HepG2 (cell line): Measurements from ENCODE around the gene STUB1. TPM values are rescaled to one million over a fixed set of nuclear protein-coding genes. Genes with fewer than 3 reads are reported as not detected.

Source experiments
- ADNP ChIP-seq: sonication (generic); formaldehyde crosslinking; IDR thresholded peaks from 2 replicates; pipeline ENCODE4 v1.4.0; 2020; ENCODE audit warnings: missing genetic modification reagents
- AHR ChIP-seq: IDR thresholded peaks from 2 replicates; pipeline ENCODE4 v1.6.1; 2018; ENCODE audit warnings: missing genetic modification reagents, missing compliant biosample characterization
- ARID4A ChIP-seq: sonication (generic); formaldehyde crosslinking; IDR thresholded peaks from 2 replicates; pipeline ENCODE4 v1.5.0; 2020; ENCODE audit warnings: mild to moderate bottlenecking, missing genetic modification reagents, borderline replicate concordance
- ASH2L ChIP-seq: fragments of 300-600, 200-600 bp; sonication (generic); IDR thresholded peaks from 2 replicates; pipeline ENCODE4 v1.7.0; 2017; ENCODE audit warnings: low read depth, mild to moderate bottlenecking, moderate library complexity, mixed read lengths, low read length; ENCODE audit not compliant: insufficient read length
- CBX2 ChIP-seq, 2 experiments: fragments of 200-600 bp in 1 of 2; sonication (generic); formaldehyde crosslinking in 1 of 2; IDR thresholded peaks; 2 replicates each; pipeline versions ENCODE4 v1.7.0 to v1.8.1; 2018 to 2022; ENCODE audit warnings: low read depth in 2 of 2, low read length in 1 of 2, mild to moderate bottlenecking in 1 of 2, missing genetic modification reagents in 1 of 2
- CCDC6 ChIP-seq: sonication (generic); formaldehyde crosslinking; IDR thresholded peaks from 2 replicates; pipeline ENCODE4 v1.8.1; 2022; ENCODE audit warnings: mild to moderate bottlenecking, missing genetic modification reagents, moderate library complexity
- GATAD1 ChIP-seq: IDR thresholded peaks from 2 replicates; pipeline ENCODE4 v1.6.1; 2016; ENCODE audit warnings: missing genetic modification reagents, missing compliant biosample characterization
- MIXL1 ChIP-seq: IDR thresholded peaks from 2 replicates; pipeline ENCODE4 v1.6.1; 2016
- MLLT10 ChIP-seq: sonication (generic); formaldehyde crosslinking; IDR thresholded peaks from 2 replicates; pipeline ENCODE4 v1.4.0; 2020; ENCODE audit warnings: missing genetic modification reagents
- MZF1 ChIP-seq: sonication (generic); formaldehyde crosslinking; IDR thresholded peaks from 2 replicates; pipeline ENCODE4 v1.8.1; 2023; ENCODE audit warnings: mild to moderate bottlenecking, missing genetic modification reagents, borderline replicate concordance
- NFKBIZ ChIP-seq: IDR thresholded peaks from 2 replicates; pipeline ENCODE4 v1.6.1; 2018; ENCODE audit warnings: missing genetic modification reagents, missing compliant biosample characterization
- PHF20 ChIP-seq: sonication (generic); formaldehyde crosslinking; IDR thresholded peaks from 2 replicates; pipeline ENCODE4 v1.5.0; 2020; ENCODE audit warnings: mild to moderate bottlenecking, missing genetic modification reagents
- PPARG ChIP-seq: conservative IDR thresholded peaks from 2 replicates; pipeline ENCODE4 v1.6.1; 2016; ENCODE audit warnings: missing biosample characterization, missing genetic modification reagents
- RARA ChIP-seq: IDR thresholded peaks from 2 replicates; pipeline ENCODE4 v1.6.1; 2016; ENCODE audit warnings: missing genetic modification reagents, missing compliant biosample characterization
- RXRB ChIP-seq: IDR thresholded peaks from 2 replicates; pipeline ENCODE4 v1.6.1; 2016; ENCODE audit warnings: borderline replicate concordance, missing genetic modification reagents, missing compliant biosample characterization
- ZFP36L1 ChIP-seq: sonication (generic); formaldehyde crosslinking; IDR thresholded peaks from 2 replicates; pipeline ENCODE4 v1.8.0; 2022; ENCODE audit warnings: mild to moderate bottlenecking, missing genetic modification reagents, moderate library complexity
- ZFP41 ChIP-seq: sonication (generic); formaldehyde crosslinking; IDR thresholded peaks from 2 replicates; pipeline ENCODE4 v1.4.0; 2020; ENCODE audit warnings: mild to moderate bottlenecking, missing genetic modification reagents, borderline replicate concordance
- ZNF512 ChIP-seq: sonication (generic); formaldehyde crosslinking; IDR thresholded peaks from 2 replicates; pipeline ENCODE4 v1.4.0; 2020; ENCODE audit warnings: mild to moderate bottlenecking, missing genetic modification reagents
- ZNF644 ChIP-seq: IDR thresholded peaks from 2 replicates; pipeline ENCODE4 v1.6.1; 2016; ENCODE audit warnings: low read depth
- polyA plus RNA-seq, 8 experiments: library from polyadenylated mRNA; depleted of rRNA in 3 of 8; stranded (reverse) in 7 of 8; unstranded in 1 of 8; fragments of >200 nt; fragmentation: Illumina TruSeq in 4 of 8; extraction: Trizol in 4 of 8; gene quantifications; 2 replicates each; pipeline versions ENCODE4 v1.2.1 to v1.2.3, GENCODE V29; 2011 to 2016; ENCODE audit warnings: low read depth in 4 of 8, missing spikeins in 1 of 8, mixed read lengths in 1 of 8; ENCODE audit not compliant: insufficient read depth in 1 of 8
- total RNA-seq, 5 experiments: library from RNA; depleted of rRNA; stranded (reverse); fragments of >200 nt; fragmentation: Illumina TruSeq; extraction: Trizol; gene quantifications; 2 replicates each; pipeline ENCODE4 v1.2.3, GENCODE V29; 2016; ENCODE audit warnings: low read depth in 1 of 5
- TF ChIP-seq, protein P1 (sequence below): sonication (generic); formaldehyde crosslinking; IDR thresholded peaks from 2 replicates; pipeline ENCODE4 v1.5.1; 2020; ENCODE audit warnings: mild to moderate bottlenecking, missing genetic modification reagents, moderate library complexity

The STUB1 gene
- total and polyA plus RNA-seq, 2 of the 13 experiments (the other 11 are each of a cell fraction or from before 2014, with no cell fraction given) = 52.9 to 78.2 TPM

GRCh38 chr16:645852-646678 is 34.1 kb upstream of the STUB1 start (continued):
- TF ChIP-seq, protein P1, sequence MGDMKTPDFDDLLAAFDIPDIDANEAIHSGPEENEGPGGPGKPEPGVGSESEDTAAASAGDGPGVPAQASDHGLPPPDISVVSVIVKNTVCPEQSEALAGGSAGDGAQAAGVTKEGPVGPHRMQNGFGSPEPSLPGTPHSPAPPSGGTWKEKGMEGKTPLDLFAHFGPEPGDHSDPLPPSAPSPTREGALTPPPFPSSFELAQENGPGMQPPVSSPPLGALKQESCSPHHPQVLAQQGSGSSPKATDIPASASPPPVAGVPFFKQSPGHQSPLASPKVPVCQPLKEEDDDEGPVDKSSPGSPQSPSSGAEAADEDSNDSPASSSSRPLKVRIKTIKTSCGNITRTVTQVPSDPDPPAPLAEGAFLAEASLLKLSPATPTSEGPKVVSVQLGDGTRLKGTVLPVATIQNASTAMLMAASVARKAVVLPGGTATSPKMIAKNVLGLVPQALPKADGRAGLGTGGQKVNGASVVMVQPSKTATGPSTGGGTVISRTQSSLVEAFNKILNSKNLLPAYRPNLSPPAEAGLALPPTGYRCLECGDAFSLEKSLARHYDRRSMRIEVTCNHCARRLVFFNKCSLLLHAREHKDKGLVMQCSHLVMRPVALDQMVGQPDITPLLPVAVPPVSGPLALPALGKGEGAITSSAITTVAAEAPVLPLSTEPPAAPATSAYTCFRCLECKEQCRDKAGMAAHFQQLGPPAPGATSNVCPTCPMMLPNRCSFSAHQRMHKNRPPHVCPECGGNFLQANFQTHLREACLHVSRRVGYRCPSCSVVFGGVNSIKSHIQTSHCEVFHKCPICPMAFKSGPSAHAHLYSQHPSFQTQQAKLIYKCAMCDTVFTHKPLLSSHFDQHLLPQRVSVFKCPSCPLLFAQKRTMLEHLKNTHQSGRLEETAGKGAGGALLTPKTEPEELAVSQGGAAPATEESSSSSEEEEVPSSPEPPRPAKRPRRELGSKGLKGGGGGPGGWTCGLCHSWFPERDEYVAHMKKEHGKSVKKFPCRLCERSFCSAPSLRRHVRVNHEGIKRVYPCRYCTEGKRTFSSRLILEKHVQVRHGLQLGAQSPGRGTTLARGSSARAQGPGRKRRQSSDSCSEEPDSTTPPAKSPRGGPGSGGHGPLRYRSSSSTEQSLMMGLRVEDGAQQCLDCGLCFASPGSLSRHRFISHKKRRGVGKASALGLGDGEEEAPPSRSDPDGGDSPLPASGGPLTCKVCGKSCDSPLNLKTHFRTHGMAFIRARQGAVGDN (CRISPR knock-in tag) = peak; percentile 82
- TF ChIP-seq NFKBIZ (CRISPR knock-in tag) (no peak), CCDC6 (CRISPR knock-in tag) (0 out of 2 replicates have a peak, but pooled peaks have one; percentile 43), CBX2 (IDR thresholded peaks at IDR 0.05; ENCODE audit: low read depth, low read length) (no peak), CBX2 (CRISPR knock-in tag; IDR thresholded peaks at IDR 0.05; ENCODE audit: low read depth) (no peak), GATAD1 (CRISPR knock-in tag) (peak; percentile 40), ADNP (CRISPR knock-in tag) (no peak), ZFP36L1 (CRISPR knock-in tag) (no peak), MIXL1 (CRISPR knock-in tag) (0 out of 2 replicates have a peak, but pooled peaks have one; percentile 10), PPARG (CRISPR knock-in tag) (peak; percentile 100), ASH2L (no peak), ZNF512 (CRISPR knock-in tag) (no peak), RXRB (peak; percentile 100), RARA (CRISPR knock-in tag) (peak; percentile 77), MLLT10 (CRISPR knock-in tag) (no peak), ZFP41 (CRISPR knock-in tag) (no peak), ZNF644 (CRISPR knock-in tag) (no peak), ARID4A (CRISPR knock-in tag) (peak; percentile 70; the same call in 1 of the 2 replicates), MZF1 (CRISPR knock-in tag) (no peak), PHF20 (CRISPR knock-in tag) (no peak), AHR (CRISPR knock-in tag) (no peak)
